Activated T-cell treated with anti-CD3 and anti-CD28 coated beads for 4 hours (primary cell): Measurements from ENCODE around the gene DOCK9.
"Not testable (repeated sequence)": the region's sequence is repeated elsewhere in the genome, so short reads cannot be mapped to it uniquely, and the experiment has no call there.

Experiments used
- DNase-seq: peaks from one replicate; pipeline ENCODE4 v3.0.0-alpha.2; 2020

Gene DOCK9

DNA sequence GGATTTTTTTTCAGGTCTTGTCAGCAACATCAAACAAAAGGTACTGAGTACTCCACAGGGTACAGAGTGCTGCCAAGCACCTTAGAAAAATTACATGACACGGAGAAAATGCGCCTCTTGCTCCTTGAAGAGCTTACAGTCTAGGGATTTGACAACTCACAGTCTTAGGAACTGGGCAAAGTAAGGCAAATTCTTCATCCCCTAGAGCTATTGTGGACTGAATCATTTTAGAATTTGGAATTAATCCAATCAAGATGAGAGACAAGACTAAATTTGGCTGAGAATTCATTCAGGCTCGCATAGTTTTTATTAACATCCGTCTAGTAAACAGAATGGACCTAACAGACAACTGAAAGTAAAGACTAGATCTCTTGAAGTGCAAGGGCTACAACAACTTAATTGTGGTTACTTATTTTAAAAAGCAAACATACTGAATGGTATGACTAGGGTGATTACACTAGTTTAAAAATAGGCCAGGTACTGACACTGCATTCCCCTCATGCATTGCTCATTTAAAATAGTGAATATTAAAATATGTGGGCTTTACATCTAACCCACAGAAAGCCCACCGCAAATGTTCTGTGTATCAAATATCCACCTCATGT, 165.6 kb downstream of the DOCK9 start:
- not testable (repeated sequence) for DNase-seq

- DNase-seq = no peak
These were observed 167.1 kb downstream of the DOCK9 start for GRCh38 chr13:98810746-98811145.

DNA sequence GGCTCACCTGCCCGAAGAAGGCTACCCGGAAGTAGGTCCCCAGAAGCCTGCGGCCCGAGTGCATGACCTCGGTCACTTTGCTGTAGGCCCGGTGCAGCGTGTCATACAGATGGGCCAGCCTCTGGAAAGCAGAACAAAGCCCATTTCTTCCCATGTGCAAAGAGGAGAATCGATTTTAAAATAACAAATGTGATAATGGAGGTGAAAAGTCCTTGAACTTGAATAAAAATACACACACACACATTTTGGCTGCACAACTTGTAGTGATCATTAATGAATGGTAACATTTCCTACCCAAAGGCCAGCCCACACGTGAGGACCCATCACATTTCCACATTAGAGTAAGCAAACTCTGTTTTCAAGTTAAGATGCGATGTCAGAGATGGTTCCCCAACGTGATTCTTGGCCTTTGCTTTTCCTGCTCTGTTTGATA, 168.5 kb downstream of the DOCK9 start:
- no peak for DNase-seq

DNA sequence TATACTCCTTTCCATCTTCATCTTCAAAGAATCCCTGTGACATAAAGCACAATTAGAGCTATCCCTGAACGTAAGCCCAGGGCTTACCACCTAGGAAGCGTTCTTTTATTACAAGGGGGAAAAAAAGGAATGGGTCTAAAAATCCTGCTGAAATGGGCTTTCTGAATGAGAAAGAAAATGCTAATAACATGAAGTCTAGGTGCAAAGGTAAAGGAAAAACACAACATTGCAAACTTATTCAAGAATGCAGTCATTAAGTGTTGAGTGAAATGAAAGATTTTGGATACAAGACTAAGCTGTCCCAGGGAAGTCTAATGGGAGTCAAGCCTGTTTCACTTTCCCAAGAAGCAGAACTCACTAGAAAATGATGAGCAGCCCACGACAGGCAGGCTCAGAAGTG, 170.1 kb downstream of the DOCK9 start:
- no peak for DNase-seq

DNA sequence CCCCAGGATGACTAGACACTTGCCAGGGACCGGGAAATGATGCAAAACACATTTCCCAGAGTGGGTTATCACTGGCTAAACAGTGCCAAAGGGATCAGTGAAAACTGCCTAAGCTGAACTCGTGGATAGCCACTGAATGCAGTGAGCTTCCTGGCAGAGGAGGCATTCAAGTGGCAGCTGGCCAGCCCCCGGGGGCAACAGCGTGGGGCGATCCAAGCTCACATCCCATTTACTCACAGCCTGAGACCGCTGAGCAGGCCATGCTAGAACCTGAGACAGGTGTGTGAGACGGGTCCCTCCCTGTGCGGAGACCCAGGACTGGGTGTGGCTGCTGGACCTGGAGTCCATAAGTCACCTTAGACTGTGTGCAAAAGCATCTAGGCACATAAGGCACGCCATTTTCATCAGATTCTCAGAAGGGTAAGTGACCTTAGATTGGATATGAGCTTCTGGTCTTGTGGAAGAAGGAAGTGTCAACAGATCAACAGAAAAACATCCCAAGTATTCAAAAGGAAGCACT, 173.5 kb downstream of the DOCK9 start:
- no peak for DNase-seq

DNA sequence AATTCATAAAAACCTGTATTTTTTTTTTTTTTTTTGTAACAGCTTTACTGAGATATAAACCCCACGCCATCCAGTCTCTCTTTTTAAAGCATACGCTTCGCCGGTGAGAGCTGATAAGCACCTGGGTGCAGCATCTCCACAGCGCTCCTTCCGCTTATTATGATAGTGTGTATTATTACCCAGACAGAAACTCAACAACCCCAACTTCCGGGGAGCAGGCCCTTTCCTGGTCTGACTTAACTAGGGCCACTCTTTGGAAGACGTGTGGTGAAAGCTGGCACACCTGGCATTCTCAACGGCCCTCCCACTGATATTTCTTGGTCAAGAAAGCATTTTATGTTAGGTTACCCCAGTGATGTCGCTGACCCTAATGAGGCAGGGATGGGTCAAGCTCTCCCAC, 173.9 kb downstream of the DOCK9 start:
- no peak for DNase-seq

- DNase-seq = no peak
These were observed 174.7 kb downstream of the DOCK9 start for GRCh38 chr13:98803111-98803561.

DNA sequence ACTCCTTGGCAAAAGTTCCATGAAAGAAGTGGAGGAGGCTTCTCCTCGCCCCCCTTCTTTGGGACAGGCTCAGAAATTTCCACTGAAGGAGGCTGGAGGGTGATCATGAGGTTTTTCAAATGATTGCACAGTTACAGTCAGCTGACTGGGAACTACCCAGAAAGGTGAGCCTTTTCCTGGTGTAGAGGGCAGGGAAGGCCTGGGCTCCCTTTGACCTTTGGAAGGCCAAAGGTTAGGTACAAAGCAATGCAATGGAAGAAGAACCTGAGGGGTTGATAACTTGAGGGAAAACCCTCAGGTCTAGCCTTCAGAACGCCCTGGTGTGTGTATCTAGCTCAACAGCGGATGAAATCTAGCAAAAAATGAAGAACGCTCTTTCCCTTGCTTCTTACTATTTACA, 175.3 kb downstream of the DOCK9 start:
- no peak for DNase-seq

DNA sequence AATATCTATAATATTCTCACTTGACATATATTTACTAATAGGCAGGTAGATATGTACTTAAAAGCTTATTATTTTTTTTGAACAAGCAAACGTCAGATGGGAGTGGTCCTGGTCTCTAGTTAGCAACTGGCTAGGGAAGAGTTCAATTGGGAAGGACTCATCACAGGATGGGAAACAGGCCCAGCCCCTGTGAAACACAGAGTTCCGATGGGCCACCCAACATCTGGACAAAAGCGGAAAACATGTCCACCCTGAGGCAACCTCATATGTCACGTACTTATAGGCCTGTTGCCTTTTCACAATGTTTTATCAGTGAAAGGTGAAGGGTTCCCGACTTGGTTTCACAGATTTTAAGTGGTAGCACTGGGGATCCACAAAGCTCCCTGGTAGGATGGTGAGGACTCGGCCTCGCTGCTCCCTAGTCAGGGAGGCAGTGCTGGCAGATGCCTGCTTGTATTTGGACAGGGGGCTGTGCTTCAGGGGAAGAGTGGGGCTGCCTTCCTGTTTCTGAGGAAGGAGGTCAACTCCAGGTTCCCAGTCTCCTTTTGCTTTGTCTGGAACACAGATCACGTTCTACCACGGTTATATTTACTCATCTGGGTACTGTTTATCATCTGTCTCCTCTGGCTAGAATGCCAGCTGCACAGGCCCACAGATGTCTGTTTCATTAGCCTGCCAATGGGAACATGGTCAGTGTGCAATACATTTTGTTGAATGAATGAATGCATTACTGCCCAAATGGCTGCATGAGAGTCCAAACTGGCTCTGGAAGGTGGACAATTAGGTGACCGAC, 176.0 kb downstream of the DOCK9 start:
- DNase-seq = no peak

- no peak for DNase-seq
These were observed 177.8 kb downstream of the DOCK9 start for GRCh38 chr13:98800078-98800477.

DNA sequence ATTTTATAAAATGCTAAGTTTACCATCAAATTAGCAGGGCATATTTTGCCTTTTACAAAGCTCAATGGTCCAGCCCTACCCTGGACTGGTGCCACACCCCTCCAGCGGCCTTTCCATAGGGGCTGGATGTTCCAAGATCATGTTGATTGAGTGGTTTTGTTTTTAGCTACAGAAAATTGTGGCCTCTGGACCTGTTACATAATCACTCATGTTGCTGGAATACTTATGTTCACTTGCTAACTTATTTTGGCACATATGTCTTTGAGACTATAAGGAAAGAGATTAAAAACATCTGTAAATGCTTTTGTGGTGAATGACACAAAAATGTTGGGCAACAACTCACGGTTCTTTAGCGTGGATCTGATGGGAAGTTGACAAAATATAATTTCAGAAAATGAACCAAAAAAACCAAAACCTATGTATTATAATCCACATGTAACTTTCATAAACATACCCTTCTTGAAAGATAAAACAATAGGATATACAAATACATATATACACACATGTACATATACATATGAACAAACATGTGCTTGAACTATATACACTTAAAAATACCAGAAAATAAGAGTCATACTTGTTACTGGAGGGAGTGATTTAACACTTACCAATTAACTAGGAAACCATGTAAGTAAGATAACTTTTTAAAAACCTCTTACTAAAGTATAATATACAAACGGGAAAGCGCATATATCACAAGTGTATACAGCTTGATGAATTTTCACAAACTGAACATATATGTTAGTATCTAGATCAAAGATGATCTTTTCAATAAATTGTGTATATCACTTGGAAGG, 178.8 kb downstream of the DOCK9 start:
- no peak for DNase-seq

DNA sequence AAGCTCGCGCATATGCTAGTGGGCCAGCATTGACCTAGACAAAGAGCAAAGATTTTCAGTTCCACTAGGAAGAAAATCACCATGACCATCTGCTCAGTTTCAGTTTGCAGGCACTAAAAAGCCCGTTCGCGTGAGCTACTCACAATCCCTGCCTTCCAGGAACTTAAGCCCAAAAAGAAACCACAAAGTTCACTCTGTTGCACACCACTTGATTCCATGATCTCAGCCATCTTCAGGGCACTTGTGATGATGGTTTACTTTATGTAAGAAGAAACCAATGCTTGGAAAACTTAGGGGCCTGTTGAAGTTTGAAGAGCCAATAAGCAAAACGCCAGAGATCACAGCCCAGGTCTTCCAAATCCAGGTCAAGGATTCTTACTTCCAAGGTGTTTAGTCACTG, 180.4 kb downstream of the DOCK9 start:
- DNase-seq = no peak

DNA sequence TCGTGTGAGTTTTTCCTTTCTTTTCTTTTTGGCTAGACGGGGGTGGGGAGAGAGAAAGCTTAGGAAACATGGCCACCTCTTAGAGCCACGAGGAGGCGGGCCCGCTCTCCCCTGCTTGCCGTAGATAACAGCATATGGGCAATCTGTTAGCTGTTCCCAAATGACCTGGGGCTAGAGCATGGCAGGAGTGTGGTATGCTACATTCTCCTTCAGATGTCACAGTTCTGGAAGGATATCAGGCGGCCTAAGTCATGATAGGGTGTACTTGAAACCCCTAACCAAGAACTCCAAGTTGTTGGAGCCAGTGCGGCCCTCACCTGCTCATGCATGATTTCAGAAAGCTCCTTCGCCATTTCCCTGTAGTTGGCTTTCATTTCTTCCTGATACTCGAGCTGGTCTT, 181.1 kb downstream of the DOCK9 start:
- DNase-seq = no peak

GRCh38 chr13:98796191-98796590, 181.7 kb downstream of the DOCK9 start:
- no peak for DNase-seq

DNA sequence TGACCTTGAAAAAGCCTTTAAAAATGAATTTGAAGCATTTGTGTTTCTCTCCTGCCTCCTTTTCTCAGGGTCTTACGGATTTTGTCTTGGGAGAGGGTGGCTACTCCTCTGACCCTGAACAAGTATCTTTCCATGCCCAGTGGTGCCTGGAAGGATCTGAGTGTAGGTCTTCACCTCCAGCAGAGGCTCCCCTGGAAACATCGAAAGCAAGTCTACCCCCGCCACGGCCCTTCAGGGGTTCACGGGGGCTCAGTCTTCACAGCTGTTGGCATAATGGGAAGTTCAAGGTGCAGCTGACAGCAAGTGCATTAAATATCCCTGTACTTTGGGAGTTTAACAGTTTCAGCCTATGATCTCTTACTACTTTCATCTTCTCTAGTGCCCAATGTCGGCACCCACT, 182.6 kb downstream of the DOCK9 start:
- DNase-seq = no peak

DNA sequence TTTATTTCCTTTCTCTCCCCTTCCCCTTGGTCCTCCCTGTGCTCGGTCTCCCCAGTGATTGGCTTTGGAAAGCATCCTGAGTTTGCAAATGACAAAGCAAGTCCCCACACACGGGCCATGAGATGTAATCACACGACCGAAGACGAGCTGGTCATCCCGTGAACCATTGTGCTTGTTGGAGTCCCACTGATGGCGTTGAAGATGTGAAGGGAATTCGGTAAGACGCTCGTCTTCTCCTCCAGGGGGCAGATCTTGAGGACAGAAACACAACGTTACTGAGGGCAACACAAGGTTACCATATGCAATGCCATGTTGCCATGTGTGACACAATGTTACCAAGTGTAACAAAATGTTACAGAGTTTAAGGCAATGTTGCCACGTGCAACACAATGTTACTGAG, 183.4 kb downstream of the DOCK9 start:
- DNase-seq = no peak

DNA sequence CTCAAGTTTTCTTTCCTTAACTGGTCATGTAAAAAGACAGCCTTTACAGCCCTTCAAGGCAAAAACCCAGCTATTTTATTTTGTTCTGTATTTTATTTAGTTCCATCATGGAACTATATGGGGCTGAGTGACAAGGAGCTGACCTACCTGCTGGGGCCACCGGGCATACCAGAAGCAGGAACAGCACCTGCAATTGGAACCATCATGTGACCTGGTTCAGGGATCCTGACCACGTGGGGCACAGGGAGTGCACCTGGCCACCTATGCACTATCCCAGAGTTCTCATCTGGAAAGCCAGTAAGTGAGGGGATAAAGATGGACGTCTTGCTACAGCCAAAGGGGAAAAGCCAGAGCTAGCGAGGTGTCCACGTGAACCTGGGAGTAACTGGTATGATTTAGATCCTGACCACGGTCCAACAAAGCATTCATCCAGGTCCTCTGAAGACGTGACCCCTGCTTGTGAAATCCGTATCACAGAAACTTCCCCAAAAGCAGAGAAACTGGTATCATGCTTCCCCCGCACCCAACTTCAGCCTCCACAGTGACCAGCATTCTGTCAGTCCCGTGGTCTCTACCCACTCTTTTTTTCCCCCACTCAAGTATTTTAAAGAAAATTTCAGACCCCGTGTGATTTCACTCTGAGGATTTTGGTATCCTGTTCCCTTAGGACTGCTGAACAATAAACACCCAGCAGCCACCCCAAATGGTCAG, 184.9 kb downstream of the DOCK9 start:
- no peak for DNase-seq

DNA sequence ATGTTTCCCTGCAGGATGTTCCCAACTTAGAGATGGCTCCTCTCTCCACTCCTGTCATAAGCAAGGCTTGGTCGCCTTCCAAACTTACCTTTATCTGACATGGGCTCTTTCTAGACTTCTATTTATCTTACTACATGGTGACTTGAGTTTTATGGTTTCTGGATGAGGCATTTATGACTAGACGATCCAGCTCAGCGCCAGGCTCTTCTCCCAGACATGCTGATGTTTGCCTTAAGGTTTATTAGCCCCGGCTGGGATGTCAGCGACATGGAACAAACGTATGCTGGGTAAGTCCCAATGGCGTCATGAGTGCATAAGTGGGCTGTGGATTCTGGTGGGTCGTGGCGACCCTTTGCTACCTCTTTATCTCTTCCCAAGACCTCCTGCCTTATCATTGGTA, 185.5 kb downstream of the DOCK9 start:
- no peak for DNase-seq

DNA sequence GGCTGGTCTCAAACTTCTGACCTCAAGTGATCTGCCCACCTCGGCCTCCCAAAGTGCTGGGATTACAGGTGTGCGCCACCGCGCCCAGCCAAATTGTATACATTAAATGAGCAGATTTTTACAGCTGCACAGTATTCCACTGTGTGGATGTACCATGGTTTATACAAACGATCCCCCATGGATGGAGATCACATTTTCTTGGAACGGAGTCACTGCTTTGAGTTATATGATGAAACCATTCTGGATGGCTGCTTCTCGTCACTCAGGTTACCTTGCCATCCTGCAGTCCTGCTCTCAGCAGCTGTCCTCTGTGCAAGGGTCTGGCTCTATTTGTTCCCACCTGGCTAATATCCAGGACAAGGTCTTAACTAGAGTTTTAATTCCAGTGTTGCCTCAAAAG, 186.3 kb downstream of the DOCK9 start:
- DNase-seq = no peak

DNA sequence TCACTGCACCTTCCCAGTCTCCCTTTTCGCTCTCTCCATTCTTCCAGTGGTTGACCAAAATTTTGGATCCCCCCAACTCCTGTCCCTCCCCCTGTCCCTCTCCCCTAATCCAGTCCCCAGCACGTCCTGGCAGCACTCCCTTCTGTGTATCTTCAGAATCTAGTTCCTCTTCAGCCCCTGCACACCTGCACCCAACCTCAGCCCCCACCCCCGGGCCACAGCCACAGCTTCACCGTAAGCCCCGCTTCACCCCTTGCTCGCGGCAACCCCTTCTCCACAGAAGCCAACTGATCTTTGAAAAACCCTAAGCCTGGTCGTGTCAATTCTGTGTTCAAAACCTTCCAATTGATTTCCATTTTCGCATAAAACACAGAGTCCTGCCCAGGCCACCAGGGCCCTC, 189.9 kb downstream of the DOCK9 start:
- no peak for DNase-seq

DNA sequence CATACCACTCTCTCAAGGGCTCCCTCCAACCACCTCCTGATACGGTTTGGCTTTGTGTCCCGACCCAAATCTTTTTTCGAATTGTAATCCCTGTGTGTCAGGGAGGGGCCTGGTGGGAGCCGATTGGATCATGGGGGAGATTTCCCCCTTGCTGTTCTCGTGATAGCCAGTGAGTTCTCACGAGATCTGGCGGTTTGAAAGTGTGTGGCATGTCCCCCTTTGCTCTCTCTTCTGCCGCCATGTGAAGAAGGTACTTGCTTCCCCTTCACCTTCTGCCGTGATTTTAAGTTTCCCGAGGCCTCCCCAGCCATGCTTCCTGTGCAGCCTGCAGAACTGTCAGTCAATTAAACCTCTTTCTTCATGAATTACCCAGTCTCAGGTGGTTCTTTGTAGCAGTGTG, 190.7 kb downstream of the DOCK9 start:
- DNase-seq = no peak

- no peak for DNase-seq
These were observed 191.8 kb downstream of the DOCK9 start for GRCh38 chr13:98786023-98786422.

- no peak for DNase-seq
These were observed 192.5 kb downstream of the DOCK9 start for GRCh38 chr13:98785405-98785804.
